Endothelial cell of umbilical vein (primary cell): ENCODE measurements around the gene PSTK.

ENCODE experiments used
- CTCF ChIP-seq, 2 donors: IDR thresholded peaks; 1 replicate in 1 of 2; 2 replicates in 1 of 2; pipeline ENCODE4 v1.5.1; 2011; ENCODE audit warnings: low read length in 2 of 2, mild to moderate bottlenecking in 2 of 2, moderate library complexity in 2 of 2, control low read depth in 1 of 2, inconsistent platforms in 1 of 2, low read depth in 1 of 2; ENCODE audit not compliant: insufficient read depth in 1 of 2; ENCODE audit errors: extremely low read depth in 1 of 2
- EZH2 ChIP-seq: IDR thresholded peaks from 2 replicates; pipeline ENCODE4 v1.6.1; 2012; ENCODE audit warnings: borderline replicate concordance, low read depth, mild to moderate bottlenecking, moderate library complexity, low read length, inconsistent platforms; ENCODE audit not compliant: severe bottlenecking
- GATA2 ChIP-seq: IDR thresholded peaks from 2 replicates; pipeline ENCODE4 v1.7.0; 2011; ENCODE audit warnings: low read depth, mild to moderate bottlenecking, moderate library complexity, mixed read lengths, low read length; ENCODE audit not compliant: insufficient read length, insufficient read depth
- POLR2AphosphoS5 ChIP-seq: IDR thresholded peaks from 2 replicates; pipeline ENCODE4 v1.6.1; 2012; ENCODE audit warnings: low read depth, mild to moderate bottlenecking, control low read depth, low read length, moderate library complexity; ENCODE audit not compliant: insufficient read depth

GRCh38 chr10:122974543-122975064, 5.6 kb upstream of the PSTK start:
- TF ChIP-seq EZH2 (no peak), CTCF (IDR thresholded peaks at IDR 0.05; ENCODE audit: extremely low read depth in 1 of 2, insufficient read depth in 1 of 2, low read depth in 1 of 2, low read length in 2 of 2) (no peak), GATA2 (no peak), POLR2AphosphoS5 (no peak)
